HEK293T (cell line): ENCODE measurements around the gene FAM240B.

Experiments
- CTCF ChIA-PET: fragments of 350-600 bp; formaldehyde crosslinking; extraction: SDS; loops from one replicate; lab custom pipeline; 2021; ENCODE audit warnings: antibody characterized with exemption, inconsistent platforms; lab: Yijun Ruan, JAX
- POLR2A ChIA-PET: fragments of 350-600 bp; formaldehyde crosslinking; extraction: SDS; loops from one replicate; lab custom pipeline; 2020; ENCODE audit warnings: antibody characterized with exemption, inconsistent platforms; lab: Yijun Ruan, JAX
- DNase-seq: peaks from one replicate; pipeline ENCODE4 v3.0.0; 2012; ENCODE audit warnings: mixed read lengths; ENCODE audit errors: extremely low spot score
- ARNT ChIP-seq: fragments of 450-650 bp; IDR thresholded peaks from 2 replicates; pipeline ENCODE4 v1.6.1; 2017; ENCODE audit warnings: mild to moderate bottlenecking
- BHLHE40 ChIP-seq: fragments of 450-650 bp; IDR thresholded peaks from 2 replicates; pipeline ENCODE4 v1.6.1; 2016; ENCODE audit warnings: mild to moderate bottlenecking, moderate library complexity, borderline replicate concordance
- CTBP1 ChIP-seq: fragments of 450-650 bp; IDR thresholded peaks from 2 replicates; pipeline ENCODE4 v1.6.1; 2016; ENCODE audit warnings: borderline replicate concordance
- ELF4 ChIP-seq: fragments of 450-650 bp; IDR thresholded peaks from 2 replicates; pipeline ENCODE4 v1.6.1; 2017; ENCODE audit warnings: antibody characterized with exemption
- FOXA1 ChIP-seq: fragments of 450-650 bp; IDR thresholded peaks from 2 replicates; pipeline ENCODE4 v1.6.1; 2016; ENCODE audit warnings: mild to moderate bottlenecking
- FOXK2 ChIP-seq: fragments of 450-650 bp; IDR thresholded peaks from 2 replicates; pipeline ENCODE4 v1.6.1; 2016; ENCODE audit warnings: mild to moderate bottlenecking
- FOXM1 ChIP-seq: fragments of 450-650 bp; IDR thresholded peaks from 2 replicates; pipeline ENCODE4 v1.6.1; 2017; ENCODE audit warnings: mild to moderate bottlenecking, borderline replicate concordance
- HDGF ChIP-seq: fragments of 450-650 bp; IDR thresholded peaks from 2 replicates; pipeline ENCODE4 v1.6.1; 2017; ENCODE audit warnings: antibody characterized with exemption, borderline replicate concordance
- L3MBTL2 ChIP-seq: fragments of 450-650 bp; conservative IDR thresholded peaks from 2 replicates; pipeline ENCODE4 v1.6.1; 2016; ENCODE audit warnings: mild to moderate bottlenecking
- LEF1 ChIP-seq: fragments of 450-650 bp; IDR thresholded peaks from 2 replicates; pipeline ENCODE4 v1.6.1; 2017; ENCODE audit warnings: mild to moderate bottlenecking, borderline replicate concordance
- NFRKB ChIP-seq: fragments of 450-650 bp; IDR thresholded peaks from 2 replicates; pipeline ENCODE4 v1.6.1; 2016; ENCODE audit warnings: mild to moderate bottlenecking, moderate library complexity
- PKNOX1 ChIP-seq: fragments of 450-650 bp; IDR thresholded peaks from 2 replicates; pipeline ENCODE4 v1.6.1; 2016
- SP1 ChIP-seq: fragments of 450-650 bp; IDR thresholded peaks from 2 replicates; pipeline ENCODE4 v1.6.1; 2017
- SUZ12 ChIP-seq: fragments of 450-650 bp; IDR thresholded peaks from 2 replicates; pipeline ENCODE4 v1.6.1; 2016; ENCODE audit warnings: mild to moderate bottlenecking
- TARDBP ChIP-seq: fragments of 450-650 bp; IDR thresholded peaks from 2 replicates; pipeline ENCODE4 v1.6.1; 2016
- ZNF384 ChIP-seq: fragments of 450-650 bp; IDR thresholded peaks from 2 replicates; pipeline ENCODE4 v1.6.1; 2016

Gene FAM240B

GRCh38 chr9:38734831-38735230 is 14.9 kb upstream of the FAM240B start:
- ChIA-PET POLR2A (no interaction called here), CTCF (no interaction called here)
- DNase-seq: no peak
- TF ChIP-seq FOXM1 (no peak), BHLHE40 (no peak), ARNT (no peak), CTBP1 (no peak), TARDBP (no peak), ZNF384 (no peak), PKNOX1 (no peak), HDGF (no peak)

- ChIA-PET POLR2A (no interaction called here), CTCF (no interaction called here)
- TF ChIP-seq FOXA1: no peak
- no peak for TF ChIP-seq ARNT
- no peak for TF ChIP-seq BHLHE40
- TF ChIP-seq ELF4: no peak
- no peak for TF ChIP-seq FOXK2
- TF ChIP-seq LEF1: no peak
- no peak for TF ChIP-seq SUZ12
- no peak for TF ChIP-seq PKNOX1
- TF ChIP-seq NFRKB: no peak
- TF ChIP-seq HDGF: no peak
- no peak for TF ChIP-seq SP1
- TF ChIP-seq L3MBTL2: no peak
- TF ChIP-seq FOXM1: no peak
- TF ChIP-seq CTBP1: no peak
- TF ChIP-seq ZNF384: no peak
- DNase-seq: no peak
These were observed 13.6 kb upstream of the FAM240B start for GRCh38 chr9:38733503-38733902.

- DNase-seq: no peak
These were observed 13.0 kb upstream of the FAM240B start for GRCh38 chr9:38732885-38733284.

GRCh38 chr9:38727497-38728001 is 7.6 kb upstream of the FAM240B start:
- peak; percentile 32 for DNase-seq
- ChIA-PET POLR2A (no interaction called here), CTCF (interaction anchor here (0.6 kb wide), 1 partner anchor 43 kb away, joined by 3 read pairs; no protein-coding TSS in a partner anchor)
- TF ChIP-seq SUZ12 (no peak), ARNT (no peak), ZNF384 (no peak), FOXA1 (no peak), HDGF (no peak)

More at GRCh38 chr9:38732885-38733284, 13.0 kb upstream of the FAM240B start:
- TF ChIP-seq ARNT (no peak), ELF4 (no peak), CTBP1 (no peak), FOXM1 (no peak), FOXA1 (no peak), ZNF384 (no peak), LEF1 (no peak), NFRKB (no peak), L3MBTL2 (no peak), FOXK2 (no peak), HDGF (no peak), SUZ12 (no peak), SP1 (no peak), PKNOX1 (no peak), BHLHE40 (no peak), TARDBP (no peak)
- ChIA-PET CTCF (no interaction called here), POLR2A (no interaction called here)

GRCh38 chr9:38724754-38725153 is 4.8 kb upstream of the FAM240B start:
- DNase-seq: no peak
- ChIA-PET POLR2A (no interaction called here), CTCF (no interaction called here)
- TF ChIP-seq ARNT (no peak), FOXA1 (no peak), SUZ12 (no peak), CTBP1 (no peak), FOXK2 (no peak), ELF4 (no peak), FOXM1 (no peak), L3MBTL2 (no peak), ZNF384 (no peak), SP1 (no peak), TARDBP (no peak), HDGF (no peak), BHLHE40 (no peak), LEF1 (no peak), NFRKB (no peak), PKNOX1 (no peak)

- TF ChIP-seq LEF1: no peak
- no peak for TF ChIP-seq FOXM1
- no peak for TF ChIP-seq TARDBP
- TF ChIP-seq ARNT: no peak
- no peak for TF ChIP-seq L3MBTL2
- TF ChIP-seq NFRKB: no peak
- TF ChIP-seq BHLHE40: no peak
- TF ChIP-seq ELF4: no peak
- TF ChIP-seq PKNOX1: no peak
- no peak for TF ChIP-seq FOXA1
- TF ChIP-seq HDGF: no peak
- TF ChIP-seq ZNF384: no peak
- TF ChIP-seq FOXK2: no peak
- TF ChIP-seq CTBP1: no peak
- no peak for TF ChIP-seq SUZ12
- TF ChIP-seq SP1: no peak
- ChIA-PET CTCF (no interaction called here), POLR2A (no interaction called here)
- no peak for DNase-seq
These were observed 1.8 kb downstream of the FAM240B start for GRCh38 chr9:38718148-38718547.
